ENCODE data around the gene AQP2.

AQP2 gene

DNA sequence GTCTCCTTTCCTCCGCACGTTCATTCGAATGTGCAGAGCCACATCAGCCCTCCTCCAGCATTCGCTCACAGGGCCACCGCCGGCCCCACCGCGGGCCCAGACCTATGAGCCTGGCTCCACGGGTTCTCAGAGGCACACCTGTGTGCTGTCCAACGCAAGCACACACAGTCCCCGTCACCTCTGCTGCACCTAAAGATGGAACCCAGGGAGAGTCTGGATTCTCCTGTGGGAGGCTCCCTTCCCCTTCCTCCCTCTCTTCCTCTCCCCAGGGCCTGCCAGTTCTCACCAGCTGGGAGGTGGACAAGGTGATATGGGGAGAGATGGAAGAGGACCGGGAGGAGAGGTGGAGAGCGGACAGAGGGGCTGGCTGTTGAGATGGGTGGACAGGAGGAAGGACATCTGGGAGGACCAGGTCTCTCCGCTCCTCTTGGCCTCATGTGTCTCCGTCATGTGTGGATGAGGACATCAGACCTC lies 17.3 kb downstream of the AQP2 start:
- peak overlapping the region; percentile 33 for H3K4me3 ChIP-seq (ENCODE audit: low read depth, low read length)
- in situ Hi-C loops (cut with HindIII; ENCODE audit: low sequenced_read_pairs): loop anchor here (5.0 kb wide), 1 partner anchor 99 kb away; no protein-coding TSS in a partner anchor
- TF ChIP-seq, protein P1, sequence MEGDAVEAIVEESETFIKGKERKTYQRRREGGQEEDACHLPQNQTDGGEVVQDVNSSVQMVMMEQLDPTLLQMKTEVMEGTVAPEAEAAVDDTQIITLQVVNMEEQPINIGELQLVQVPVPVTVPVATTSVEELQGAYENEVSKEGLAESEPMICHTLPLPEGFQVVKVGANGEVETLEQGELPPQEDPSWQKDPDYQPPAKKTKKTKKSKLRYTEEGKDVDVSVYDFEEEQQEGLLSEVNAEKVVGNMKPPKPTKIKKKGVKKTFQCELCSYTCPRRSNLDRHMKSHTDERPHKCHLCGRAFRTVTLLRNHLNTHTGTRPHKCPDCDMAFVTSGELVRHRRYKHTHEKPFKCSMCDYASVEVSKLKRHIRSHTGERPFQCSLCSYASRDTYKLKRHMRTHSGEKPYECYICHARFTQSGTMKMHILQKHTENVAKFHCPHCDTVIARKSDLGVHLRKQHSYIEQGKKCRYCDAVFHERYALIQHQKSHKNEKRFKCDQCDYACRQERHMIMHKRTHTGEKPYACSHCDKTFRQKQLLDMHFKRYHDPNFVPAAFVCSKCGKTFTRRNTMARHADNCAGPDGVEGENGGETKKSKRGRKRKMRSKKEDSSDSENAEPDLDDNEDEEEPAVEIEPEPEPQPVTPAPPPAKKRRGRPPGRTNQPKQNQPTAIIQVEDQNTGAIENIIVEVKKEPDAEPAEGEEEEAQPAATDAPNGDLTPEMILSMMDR (IDR thresholded peaks at IDR 0.05; ENCODE audit: low read depth, low read length, missing control alignments): no peak
- no peak for DNase-seq (ENCODE audit: low read depth)

DNA sequence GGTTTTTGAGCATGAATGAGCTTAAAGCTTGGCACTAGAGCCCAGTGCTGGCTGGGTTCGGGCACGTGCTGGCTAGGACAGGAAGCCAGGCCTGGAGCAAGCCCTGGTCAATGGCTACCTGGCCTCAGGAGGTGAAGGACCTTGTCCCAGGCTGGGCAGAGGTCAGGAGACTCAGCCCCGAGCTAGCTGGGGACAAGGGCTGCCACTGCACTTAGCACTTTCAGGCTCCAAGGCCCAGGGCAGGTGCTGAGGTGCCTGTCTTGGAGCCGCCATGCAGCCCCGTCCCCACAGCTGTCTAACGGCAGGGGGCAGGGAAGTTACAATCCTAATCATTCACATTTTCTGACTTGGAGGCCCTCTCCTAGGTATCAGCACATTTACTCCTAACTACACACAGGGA lies 17.9 kb downstream of the AQP2 start:
- no peak for DNase-seq (ENCODE audit: low read depth)
- no peak overlapping the region for H3K4me3 ChIP-seq (ENCODE audit: low read depth, low read length)
- in situ Hi-C loops (cut with HindIII; ENCODE audit: low sequenced_read_pairs): loop anchor here (5.0 kb wide), 1 partner anchor 99 kb away; no protein-coding TSS in a partner anchor
- TF ChIP-seq, protein P1 (IDR thresholded peaks at IDR 0.05; ENCODE audit: low read depth, low read length, missing control alignments): no peak

DNA sequence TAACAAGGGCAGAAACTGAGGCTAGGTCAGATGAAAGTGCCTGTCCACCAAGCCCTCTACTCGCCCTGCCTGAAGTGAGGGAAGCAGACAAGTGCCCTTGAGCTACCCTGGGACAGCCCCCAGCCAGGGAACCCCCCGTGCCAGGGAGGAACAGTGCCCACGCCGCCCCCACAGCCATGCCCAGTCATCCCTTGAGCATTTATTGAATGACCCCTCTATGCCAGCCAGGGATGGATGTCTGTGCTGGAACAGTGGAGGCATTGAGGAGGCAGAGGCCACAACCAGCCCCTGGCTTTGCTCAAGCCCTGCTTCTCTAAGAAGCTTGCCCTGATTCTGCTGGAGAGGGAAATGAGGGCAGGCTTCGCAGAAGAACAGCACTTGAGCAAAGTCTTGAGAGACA lies 18.5 kb downstream of the AQP2 start:
- in situ Hi-C loops (cut with HindIII; ENCODE audit: low sequenced_read_pairs): loop anchor here (5.0 kb wide), 1 partner anchor 98 kb away; no protein-coding TSS in a partner anchor
- H3K4me3 ChIP-seq (ENCODE audit: low read depth, low read length): no peak overlapping the region
- no peak for DNase-seq (ENCODE audit: low read depth)
- TF ChIP-seq, protein P1 (IDR thresholded peaks at IDR 0.05; ENCODE audit: low read depth, low read length, missing control alignments): no peak

DNA sequence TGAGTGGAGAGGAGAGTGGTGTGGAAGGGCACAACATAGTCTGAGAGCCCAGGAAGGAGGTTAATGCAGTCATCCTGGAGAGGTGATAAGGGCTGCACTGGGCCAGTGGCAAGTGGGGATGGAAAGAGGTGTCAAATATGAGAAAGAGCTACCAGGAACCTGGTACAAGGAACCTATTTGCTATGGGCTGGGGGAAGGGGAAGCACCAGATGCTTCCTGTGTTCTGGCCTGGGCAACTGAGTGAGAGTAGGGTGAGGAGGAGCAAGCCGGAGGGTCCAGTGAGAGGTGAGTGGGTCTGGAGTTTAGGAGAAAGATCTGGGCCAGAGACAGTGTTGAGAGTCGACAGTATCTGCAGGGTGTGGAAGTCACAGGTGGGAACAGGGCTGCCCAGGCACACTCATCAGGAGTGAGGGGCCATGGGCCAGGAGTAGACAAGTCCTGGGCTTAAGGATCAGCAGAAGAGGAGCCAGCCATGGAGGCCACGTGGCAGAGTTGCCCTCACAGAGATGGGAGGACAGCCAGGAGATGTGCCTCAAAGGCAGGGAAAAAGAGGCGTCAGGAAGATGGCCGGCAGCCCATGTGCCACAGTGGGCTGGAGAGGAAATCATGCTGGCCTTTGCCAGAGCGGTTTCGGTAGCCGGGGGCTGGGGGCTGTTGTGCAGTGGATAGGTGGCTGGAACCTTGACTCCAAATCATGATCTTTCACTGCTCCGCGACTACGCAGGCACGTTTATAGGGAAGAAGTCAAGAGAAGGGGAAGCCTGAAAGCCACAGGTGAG lies 19.3 kb downstream of the AQP2 start:
- no peak for DNase-seq (ENCODE audit: low read depth)
- in situ Hi-C loops (cut with HindIII; ENCODE audit: low sequenced_read_pairs): loop anchor here (5.0 kb wide), 1 partner anchor 97 kb away; no protein-coding TSS in a partner anchor
- TF ChIP-seq, protein P1 (IDR thresholded peaks at IDR 0.05; ENCODE audit: low read depth, low read length, missing control alignments): no peak
- no peak overlapping the region for H3K4me3 ChIP-seq (ENCODE audit: low read depth, low read length)

DNA sequence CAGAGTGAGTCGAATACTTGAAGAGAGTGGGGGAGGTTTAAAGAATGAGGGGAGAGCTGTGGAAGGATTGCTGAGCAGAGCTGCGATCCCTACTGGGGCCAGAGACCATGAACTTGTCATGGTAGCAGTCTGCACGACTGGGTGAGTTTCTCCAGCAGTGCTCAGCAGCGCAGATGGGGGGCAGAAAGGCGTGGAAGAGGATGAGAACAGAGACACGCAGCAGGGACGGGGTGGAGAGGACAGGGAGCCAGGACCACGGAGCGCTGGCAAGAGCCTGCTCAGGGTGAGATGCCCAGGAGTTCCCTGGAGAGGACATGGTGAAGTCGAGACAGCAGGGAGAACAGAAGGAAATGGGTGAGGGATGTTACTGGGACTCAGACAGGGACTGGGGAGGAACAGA lies 20.1 kb downstream of the AQP2 start:
- TF ChIP-seq, protein P1 (IDR thresholded peaks at IDR 0.05; ENCODE audit: low read depth, low read length, missing control alignments): no peak
- H3K4me3 ChIP-seq (ENCODE audit: low read depth, low read length): no peak overlapping the region
- in situ Hi-C loops (cut with HindIII; ENCODE audit: low sequenced_read_pairs): no loop called here
- no peak for DNase-seq (ENCODE audit: low read depth)

DNA sequence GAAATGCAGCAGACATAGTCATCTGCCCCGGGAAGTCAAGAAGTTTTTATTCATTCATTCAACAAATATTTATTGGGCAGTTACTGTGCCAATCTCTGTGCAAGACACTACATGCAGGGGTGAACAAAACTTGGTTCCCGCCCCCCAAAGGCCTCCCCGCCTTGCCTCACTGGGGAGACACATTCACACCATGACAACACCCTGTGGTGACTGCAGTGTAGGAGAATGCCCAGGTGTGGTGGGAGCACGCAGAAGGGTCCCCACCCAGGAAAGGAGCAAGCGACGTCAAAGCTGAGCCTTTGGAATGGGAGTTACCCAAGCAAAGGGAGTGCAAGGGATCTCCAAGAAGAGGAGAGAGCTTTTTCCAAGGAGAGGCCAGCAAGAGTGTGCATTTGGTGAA lies 20.6 kb downstream of the AQP2 start:
- in situ Hi-C loops (cut with HindIII; ENCODE audit: low sequenced_read_pairs): no loop called here
- TF ChIP-seq, protein P1 (IDR thresholded peaks at IDR 0.05; ENCODE audit: low read depth, low read length, missing control alignments): no peak
- no peak for DNase-seq (ENCODE audit: low read depth)
- no peak overlapping the region for H3K4me3 ChIP-seq (ENCODE audit: low read depth, low read length)

Data from astrocyte of the cerebellum (primary cell).